ENCODE data around the gene NXPE4. TPM values are rescaled to one million over a fixed set of nuclear protein-coding genes. Genes with fewer than 3 reads are reported as not detected.

The NXPE4 gene
- total RNA-seq, 1 donor from 2014 or later = not detected

GRCh38 chr11:114569801-114570200, 25.8 kb downstream of the NXPE4 start:
- no peak for ATAC-seq

GRCh38 chr11:114566276-114566675, 29.3 kb downstream of the NXPE4 start:
- intact Hi-C loops (cut with micrococcal nuclease) = no loop called here
- DNase-seq = no peak
- ATAC-seq = no peak

More at GRCh38 chr11:114569801-114570200, 25.8 kb downstream of the NXPE4 start:
- DNase-seq = no peak
- intact Hi-C loops (cut with micrococcal nuclease) = no loop called here

GRCh38 chr11:114564831-114565230, 30.8 kb downstream of the NXPE4 start:
- intact Hi-C loops (cut with micrococcal nuclease) = no loop called here

GRCh38 chr11:114563077-114563476, 32.5 kb downstream of the NXPE4 start:
- intact Hi-C loops (cut with micrococcal nuclease) = no loop called here
- no peak for DNase-seq
- no peak for ATAC-seq

More at GRCh38 chr11:114564831-114565230, 30.8 kb downstream of the NXPE4 start:
- no peak for ATAC-seq
- DNase-seq = no peak

- ATAC-seq (no peak), DNase-seq (no peak)
- intact Hi-C loops (cut with micrococcal nuclease) = no loop called here
Observed at GRCh38 chr11:114562166-114562916, 33.2 kb downstream of the NXPE4 start.

GRCh38 chr11:114559425-114560310, 35.9 kb downstream of the NXPE4 start, which contains the start of gene NXPE1:
Gene NXPE1, minus strand, starts transcription at chr11:114559881. Its CDS starts 8,680 bp downstream, at chr11:114551201.
- no peak for ATAC-seq
- intact Hi-C loops (cut with micrococcal nuclease) = no loop called here
- no peak for DNase-seq

- ATAC-seq (no peak), DNase-seq (no peak)
- intact Hi-C loops (cut with micrococcal nuclease) = no loop called here
Observed at GRCh38 chr11:114556135-114556534, 39.5 kb downstream of the NXPE4 start.

GRCh38 chr11:114553642-114554041, 41.9 kb downstream of the NXPE4 start:
- DNase-seq (no peak), ATAC-seq (no peak)
- intact Hi-C loops (cut with micrococcal nuclease) = no loop called here

GRCh38 chr11:114551060-114551459, 44.5 kb downstream of the NXPE4 start:
- intact Hi-C loops (cut with micrococcal nuclease) = no loop called here
- ATAC-seq (no peak), DNase-seq (no peak)

- intact Hi-C loops (cut with micrococcal nuclease) = no loop called here
- ATAC-seq (no peak), DNase-seq (no peak)
Observed at GRCh38 chr11:114525682-114526081, 69.9 kb downstream of the NXPE4 start.

GRCh38 chr11:114524122-114524521, 71.5 kb downstream of the NXPE4 start:
- DNase-seq = no peak
- intact Hi-C loops (cut with micrococcal nuclease) = no loop called here
- ATAC-seq = no peak

GRCh38 chr11:114522818-114523217, 72.8 kb downstream of the NXPE4 start:
- ATAC-seq = no peak
- intact Hi-C loops (cut with micrococcal nuclease) = no loop called here
- DNase-seq = no peak

Other genes with a start within 250 kb of the NXPE4 start
- gene C11orf71, start 195.3 kb downstream of the NXPE4 start, total RNA-seq = 9.4 TPM
- 20.4 TPM for gene RBM7, start 195.1 kb downstream of the NXPE4 start, total RNA-seq
- 161 TPM for gene REXO2, start 156.3 kb downstream of the NXPE4 start, total RNA-seq
- not detected for gene NXPE1, start 35.9 kb downstream of the NXPE4 start, total RNA-seq
- 0.12 TPM for gene NXPE2, start 82.7 kb upstream of the NXPE4 start, total RNA-seq

Data from left ventricle myocardium superior (tissue), 1 donor.